ENCODE data around the gene CYTH4. TPM values are rescaled to one million over a fixed set of nuclear protein-coding genes. Genes with fewer than 3 reads are reported as not detected.

The CYTH4 gene
- polyA plus RNA-seq, 1 experiment: not detected

- Histone ChIP-seq H3K36me3 (ENCODE audit: control insufficient read depth, insufficient read depth, low read length) (no peaks in the 10 kb centered on the region), H3K27me3 (ENCODE audit: control insufficient read depth, insufficient read depth, low read length) (peaks cover 15% of the 10 kb centered on the region), H3K4me3 (ENCODE audit: low read depth, low read length) (no peak overlapping the region)
- TF ChIP-seq CTCF (IDR thresholded peaks at IDR 0.05; ENCODE audit: insufficient read depth, low read depth, low read length): no peak
- DNase-seq (ENCODE audit: low read depth): no peak
- ChIA-PET POLR2A (no interaction called here), CTCF (interaction anchor here (4.0 to 5.0 kb wide), 4 partner anchors 13 to 59 kb away, joined by 18 to 83 read pairs (median 48); partner anchors contain the start of gene RAC2)
Observed at GRCh38 chr22:37258005-37258752, 24.1 kb upstream of the CYTH4 start.

- ChIA-PET POLR2A (no interaction called here), CTCF (interaction anchor here (0.6 to 5.0 kb wide), 28 partner anchors 8 to 213 kb away, joined by 3 to 83 read pairs (median 9); partner anchors contain the start of gene RAC2)
- Histone ChIP-seq H3K36me3 (ENCODE audit: control insufficient read depth, insufficient read depth, low read length) (no peaks in the 10 kb centered on the region), H3K27me3 (ENCODE audit: control insufficient read depth, insufficient read depth, low read length) (peaks cover 15% of the 10 kb centered on the region), H3K4me3 (ENCODE audit: low read depth, low read length) (no peak overlapping the region)
- DNase-seq (ENCODE audit: low read depth): no peak
- TF ChIP-seq CTCF (IDR thresholded peaks at IDR 0.05; ENCODE audit: insufficient read depth, low read depth, low read length): no peak
Observed at GRCh38 chr22:37258753-37259401, 23.4 kb upstream of the CYTH4 start.

GRCh38 chr22:37259540-37260029 is 22.7 kb upstream of the CYTH4 start:
- no peak for DNase-seq (ENCODE audit: low read depth)
- Histone ChIP-seq H3K4me3 (ENCODE audit: low read depth, low read length) (no peak overlapping the region), H3K36me3 (ENCODE audit: control insufficient read depth, insufficient read depth, low read length) (no peaks in the 10 kb centered on the region), H3K27me3 (ENCODE audit: control insufficient read depth, insufficient read depth, low read length) (peaks cover 15% of the 10 kb centered on the region)
- peak; percentile 84 for TF ChIP-seq CTCF (IDR thresholded peaks at IDR 0.05; ENCODE audit: insufficient read depth, low read depth, low read length)
- ChIA-PET POLR2A (no interaction called here), CTCF (interaction anchor here (0.6 to 5.0 kb wide), 37 partner anchors 8 to 213 kb away, joined by 3 to 83 read pairs (median 6); partner anchors contain the start of genes ELFN2 and RAC2)

GRCh38 chr22:37260155-37260795 is 22.0 kb upstream of the CYTH4 start:
- Histone ChIP-seq H3K4me3 (ENCODE audit: low read depth, low read length) (no peak overlapping the region), H3K27me3 (ENCODE audit: control insufficient read depth, insufficient read depth, low read length) (peaks cover 15% of the 10 kb centered on the region), H3K36me3 (ENCODE audit: control insufficient read depth, insufficient read depth, low read length) (no peaks in the 10 kb centered on the region)
- no peak for DNase-seq (ENCODE audit: low read depth)
- ChIA-PET POLR2A (no interaction called here), CTCF (interaction anchor here (0.8 to 5.0 kb wide), 45 partner anchors 7 to 246 kb away, joined by 3 to 83 read pairs (median 5); partner anchors contain the start of genes ELFN2 and RAC2)
- TF ChIP-seq CTCF (IDR thresholded peaks at IDR 0.05; ENCODE audit: insufficient read depth, low read depth, low read length): no peak
